Stimulated activated CD4-positive, alpha-beta T cell treated with anti-CD3 and anti-CD28 coated beads, Interleukin-1b, Interleukin-23, amount 100 ng/mL, for 24 hours (primary cell): Measurements from ENCODE around the gene RPL7A.
"Not testable (repeated sequence)": the region's sequence is repeated elsewhere in the genome, so short reads cannot be mapped to it uniquely, and the experiment has no call there.

Experiments used
- DNase-seq, 4 experiments: peaks; one replicate each; pipeline ENCODE4 v3.0.0-alpha.2; 2020; ENCODE audit warnings: low read depth in 4 of 4, low spot score in 1 of 4

The RPL7A gene

GRCh38 chr9:133347985-133348717 is at the start of gene RPL7A, which contains the start of gene MED22:
RPL7A (plus strand) TSS chr9:133348218; CDS start chr9:133348244, 26 bp downstream.
MED22 (minus strand) TSS chr9:133348131; CDS start chr9:133346662, 1,469 bp downstream.
- peak; percentile 71 to 89 (median 86) for DNase-seq

DNA sequence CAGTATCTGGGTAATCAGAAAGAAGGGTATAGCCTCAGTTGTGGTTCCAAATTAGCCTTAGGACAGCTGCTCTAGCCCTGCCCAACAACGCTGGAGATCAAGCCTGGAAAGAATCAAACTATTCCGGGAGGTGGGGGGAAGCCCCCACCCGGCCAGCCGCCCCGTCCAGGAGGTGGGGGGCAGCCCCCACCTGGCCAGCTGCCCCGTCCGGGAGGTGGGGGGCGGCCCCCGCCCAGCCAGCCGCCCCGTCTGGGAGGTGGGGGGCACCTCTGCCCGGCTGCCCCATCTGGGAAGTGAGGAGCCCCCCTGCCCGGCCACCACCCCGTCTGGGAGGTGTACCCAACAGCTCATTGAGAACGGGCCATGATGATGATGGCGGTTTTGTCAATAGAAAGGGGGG is 48.0 kb upstream of the RPL7A start:
- DNase-seq, result not testable (repeated sequence)

DNA sequence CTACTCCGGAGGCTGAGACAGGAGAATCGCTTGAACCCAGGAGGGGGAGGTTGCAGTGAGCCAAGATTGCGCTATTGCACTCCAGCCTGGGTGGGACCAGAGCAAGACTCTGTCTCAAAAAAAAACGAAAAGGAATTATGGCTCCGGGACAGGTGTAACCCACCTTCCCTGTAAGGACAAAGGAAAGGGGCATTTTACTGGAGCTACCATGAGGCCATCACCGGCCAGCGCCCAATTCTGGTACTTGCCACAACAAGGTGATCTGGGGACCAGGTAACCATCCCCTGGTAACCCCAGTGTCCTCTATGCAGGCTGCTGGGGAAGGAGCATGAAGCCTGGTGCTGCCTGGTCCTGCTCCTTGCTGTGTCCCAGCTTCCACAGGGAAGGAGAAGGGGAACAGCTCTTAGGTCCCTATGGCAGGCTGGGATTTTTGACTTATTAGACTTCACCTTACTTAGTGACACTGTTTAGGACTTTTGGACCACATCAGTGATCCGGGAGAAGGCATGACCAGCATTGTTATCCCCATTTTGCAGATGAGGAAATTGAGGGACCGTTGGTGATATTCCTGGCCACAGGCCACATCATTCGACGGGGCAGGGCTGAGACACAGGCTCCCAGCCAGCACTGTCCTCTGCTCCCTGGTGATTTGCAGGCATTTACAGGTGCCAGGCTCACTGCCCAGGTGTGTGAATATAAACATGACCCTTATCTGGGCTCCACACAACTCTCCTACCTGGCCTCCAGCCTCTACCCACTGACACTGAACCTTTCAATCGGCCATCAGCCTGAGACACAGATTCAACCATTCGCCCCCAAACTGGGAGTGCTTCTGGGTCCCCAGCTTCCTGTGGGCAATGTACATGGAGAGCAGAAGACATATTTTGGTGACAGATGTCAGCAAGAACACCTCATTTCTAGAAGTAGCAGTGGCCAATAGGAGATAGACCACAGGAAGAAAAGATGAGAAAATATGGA is 46.5 kb upstream of the RPL7A start:
- DNase-seq, result no peak

DNA sequence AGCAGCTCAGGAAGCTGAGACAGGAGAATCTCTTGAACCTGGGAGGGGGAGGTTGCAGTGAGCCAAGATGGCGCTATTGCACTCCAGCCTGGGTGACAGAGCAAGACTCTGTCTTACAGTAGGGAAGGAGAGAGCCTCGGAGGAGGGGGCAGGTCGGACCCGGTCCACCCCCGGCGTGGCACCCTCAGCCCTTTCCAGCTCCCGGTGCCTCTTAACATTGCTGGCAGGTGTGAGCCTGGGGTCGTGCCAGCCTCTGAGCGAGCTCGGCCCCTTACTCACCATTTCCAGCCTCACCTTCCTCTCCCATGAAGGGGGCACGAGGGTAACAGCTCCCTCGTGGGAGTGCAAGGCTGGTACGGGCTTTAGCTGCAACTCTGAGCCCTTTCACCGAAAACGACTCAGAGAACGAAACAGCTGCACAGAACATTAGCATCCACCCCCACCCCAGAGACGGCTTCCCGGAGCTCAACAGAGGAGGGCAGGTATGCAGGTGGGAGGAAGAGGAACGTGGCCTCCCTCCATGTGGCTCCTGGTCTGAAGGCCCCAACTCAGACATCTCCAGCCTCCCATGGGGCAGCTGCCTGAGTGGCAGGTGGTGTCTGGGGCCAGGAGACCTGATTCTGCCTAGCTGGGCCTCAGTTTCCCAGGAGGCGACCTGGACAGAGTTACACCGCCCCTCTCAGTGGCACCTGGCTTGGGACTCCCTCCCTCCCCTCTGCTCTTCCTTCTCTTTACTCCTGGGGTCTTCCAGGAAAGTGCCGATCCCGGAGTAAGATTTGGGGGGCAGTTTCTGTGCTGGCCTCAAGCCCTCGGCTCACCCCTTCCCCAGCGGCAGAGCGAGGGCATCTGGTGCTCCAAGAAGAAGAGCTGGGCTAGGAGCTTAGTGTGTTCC is 44.5 kb upstream of the RPL7A start:
- no peak for DNase-seq

- DNase-seq, result no peak
Measured at GRCh38 chr9:133304158-133304470, 43.9 kb upstream of the RPL7A start.

DNA sequence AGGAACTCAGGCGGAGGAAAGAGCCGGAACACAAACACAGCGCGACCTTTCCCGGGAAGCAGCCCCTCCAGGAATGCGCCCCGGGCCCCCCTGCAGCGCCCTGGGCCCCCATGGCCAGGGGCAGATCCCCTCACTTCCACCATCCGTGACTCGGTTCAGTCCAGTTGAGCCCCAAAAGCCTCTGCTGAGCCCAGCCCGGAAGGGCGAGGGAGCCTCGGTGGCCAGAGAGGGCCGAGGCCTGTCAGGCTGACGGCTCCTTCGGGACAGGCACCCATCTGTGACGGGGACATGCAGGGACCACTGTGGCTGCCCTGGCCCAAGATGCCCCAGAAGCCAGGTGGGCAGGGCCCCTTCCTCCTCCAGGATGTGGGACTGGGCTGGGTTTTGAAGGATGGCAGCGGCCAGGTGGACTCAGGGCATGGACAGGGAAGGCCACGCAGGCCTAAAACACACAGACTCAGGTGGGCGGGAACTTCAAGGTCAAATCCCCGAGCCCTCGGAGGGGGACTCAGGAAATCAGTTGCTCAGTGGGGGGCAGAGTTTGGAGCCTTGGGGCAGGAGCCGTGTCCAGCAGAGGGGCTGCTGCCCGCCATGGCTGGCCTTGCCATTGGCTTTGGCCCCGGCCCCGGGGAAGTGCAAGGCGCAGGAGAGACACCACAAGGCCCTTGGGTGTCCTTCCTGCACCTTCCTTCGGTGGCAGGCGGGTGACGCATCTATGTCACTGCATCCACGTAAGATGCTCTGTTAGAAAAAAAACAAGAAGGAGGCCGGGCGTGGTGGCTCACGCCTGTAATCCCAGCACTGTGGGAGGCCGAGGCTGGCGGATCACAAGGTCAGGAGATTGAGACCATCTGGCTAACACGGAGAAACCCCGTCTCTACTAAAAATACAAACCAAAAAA is 43.3 kb upstream of the RPL7A start:
- no peak for DNase-seq

- DNase-seq, result no peak
Measured at GRCh38 chr9:133305731-133306130, 42.3 kb upstream of the RPL7A start.

- no peak for DNase-seq
Measured at GRCh38 chr9:133306242-133307204, 41.5 kb upstream of the RPL7A start.

- no peak for DNase-seq
Measured at GRCh38 chr9:133307301-133307700, 40.7 kb upstream of the RPL7A start.

GRCh38 chr9:133309608-133310007 is 38.4 kb upstream of the RPL7A start:
- no peak for DNase-seq

DNA sequence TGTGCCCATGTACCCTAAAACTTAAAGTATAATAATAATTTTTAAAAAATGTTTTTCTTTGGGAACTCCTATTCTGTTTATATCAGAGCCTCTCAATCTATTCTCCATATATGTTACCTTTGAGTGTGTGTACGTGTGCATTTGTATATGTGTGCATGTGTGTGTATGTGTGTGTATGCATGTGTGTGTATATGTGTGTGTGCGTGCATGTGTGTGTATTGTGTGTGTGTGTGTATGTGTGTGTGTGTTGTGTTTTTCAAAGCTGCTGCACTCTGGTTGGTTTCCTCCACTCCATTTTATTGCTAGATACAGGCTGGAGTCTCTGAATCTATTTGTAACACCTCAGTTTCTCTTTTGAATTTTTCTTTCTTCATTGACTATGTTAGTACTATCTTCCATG is 32.0 kb upstream of the RPL7A start:
- no peak for DNase-seq

DNA sequence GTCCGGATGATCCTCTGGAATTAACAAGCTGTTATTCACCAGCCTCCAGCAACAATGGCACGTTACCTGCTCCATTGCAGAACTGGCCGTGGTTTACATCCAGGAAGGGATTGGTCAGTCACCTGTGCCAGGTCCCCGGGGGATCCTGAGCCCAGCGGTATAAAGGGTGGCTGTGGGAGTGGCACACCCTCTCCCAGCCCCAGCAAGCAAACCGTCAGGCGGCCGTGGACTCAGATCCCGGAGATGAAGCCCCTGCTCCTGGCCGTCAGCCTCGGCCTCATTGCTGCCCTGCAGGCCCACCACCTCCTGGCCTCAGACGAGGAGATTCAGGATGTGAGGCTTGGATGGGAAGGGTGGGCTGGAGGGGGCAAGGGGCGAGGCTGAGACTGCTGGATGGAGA is 30.5 kb upstream of the RPL7A start:
- not testable (repeated sequence) for DNase-seq

DNA sequence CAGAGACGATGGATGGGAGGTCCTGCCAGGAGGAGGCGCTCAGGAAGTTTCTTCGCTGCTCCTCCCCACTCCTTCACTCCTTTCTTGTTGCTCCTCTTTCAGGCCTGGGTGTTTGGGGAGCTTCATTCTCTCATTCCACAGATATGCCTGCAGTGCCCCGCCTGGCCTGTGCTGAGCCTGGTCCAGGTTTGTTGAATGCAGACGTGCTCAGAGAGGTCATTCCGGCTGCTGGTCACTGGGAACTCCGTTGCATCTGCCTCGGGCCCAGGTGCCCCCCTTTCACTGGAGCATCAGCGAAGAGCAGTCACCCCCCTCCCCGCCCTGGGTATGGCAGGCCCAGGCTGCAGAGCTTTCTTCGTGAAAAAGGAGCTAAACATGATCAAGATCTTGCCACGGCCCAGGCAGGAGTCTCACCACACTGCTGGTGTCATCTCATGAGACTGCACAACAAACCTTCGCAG is 27.6 kb upstream of the RPL7A start:
- no peak for DNase-seq

GRCh38 chr9:133321411-133321935 is 26.5 kb upstream of the RPL7A start:
- DNase-seq, result no peak

DNA sequence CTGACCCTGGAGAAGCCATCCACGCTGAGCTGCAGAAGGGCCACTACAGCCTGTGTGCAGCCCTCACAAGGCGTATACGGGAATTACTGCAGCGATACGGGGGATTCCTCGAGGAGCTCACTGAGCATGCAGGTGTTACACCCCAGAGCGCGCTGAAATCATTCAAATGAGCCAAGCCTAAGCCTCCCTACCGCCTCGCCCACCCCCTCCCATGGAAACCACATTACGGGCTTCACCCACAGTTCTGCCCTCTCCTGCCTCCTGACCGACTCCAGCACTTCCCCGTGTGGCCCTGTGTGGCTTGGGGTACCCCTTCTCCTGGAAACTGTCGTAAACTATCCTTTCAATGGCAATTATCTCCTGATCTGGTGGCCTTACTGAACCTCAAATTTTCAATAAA is 25.3 kb upstream of the RPL7A start:
- DNase-seq, result no peak

DNA sequence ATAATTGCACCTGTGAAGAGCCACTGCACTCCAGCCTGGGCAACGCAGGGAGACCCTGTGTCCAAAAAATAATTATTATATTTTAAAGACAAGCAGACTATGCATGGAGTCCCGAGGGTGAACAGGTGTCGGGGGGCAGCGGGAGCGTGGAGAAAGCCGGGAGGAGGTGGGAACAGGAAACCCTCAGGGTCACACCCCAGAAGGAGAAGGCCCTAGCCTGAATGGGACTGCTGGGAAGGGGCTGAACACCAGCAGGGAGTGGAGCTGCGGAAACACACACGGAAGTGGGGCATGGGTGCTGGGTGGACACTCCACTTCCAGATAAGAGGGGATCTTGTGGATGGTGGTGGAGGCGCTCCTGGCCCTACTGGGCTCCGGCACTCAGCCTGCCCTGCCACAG is 24.8 kb upstream of the RPL7A start:
- DNase-seq, result no peak

DNA sequence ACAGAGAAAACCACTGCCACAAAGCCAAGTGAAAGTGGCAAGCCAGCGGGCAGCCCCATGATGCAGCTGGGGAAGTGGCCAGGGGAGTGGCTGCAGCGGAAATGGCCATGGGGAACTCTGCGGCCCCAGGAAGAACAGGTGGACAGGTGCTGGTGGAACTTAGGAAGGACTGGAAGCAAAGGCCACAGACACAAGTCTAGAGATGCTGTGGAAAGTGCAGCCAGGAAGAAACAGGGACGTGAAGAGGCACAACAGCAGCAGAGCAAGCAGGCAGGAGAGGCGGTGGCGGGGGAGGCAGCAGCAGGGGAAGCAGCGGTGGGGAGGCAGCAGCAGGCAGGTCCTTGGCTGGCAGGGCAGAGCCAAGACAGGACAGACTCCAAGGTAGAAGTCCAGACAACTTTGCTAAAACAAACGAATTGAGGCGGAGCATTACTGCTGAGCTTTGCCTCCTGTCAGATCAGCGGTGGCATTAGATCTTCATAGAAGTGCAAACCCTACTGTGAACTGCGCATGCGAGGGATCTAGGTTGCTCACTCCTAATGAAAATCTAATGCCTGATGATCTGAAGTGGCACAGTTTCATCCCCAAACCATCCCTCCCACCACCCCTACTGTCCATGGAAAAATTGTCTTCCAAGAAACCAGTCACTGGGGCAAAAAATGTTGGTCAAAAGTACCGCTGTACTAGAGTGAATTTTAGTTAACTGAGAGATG is 23.9 kb upstream of the RPL7A start:
- DNase-seq, result no peak

GRCh38 chr9:133327021-133327420 is 21.0 kb upstream of the RPL7A start:
- DNase-seq, result not testable (repeated sequence)
